H1 (cell line): ENCODE results near the gene KCNMA1. TPM values are rescaled to one million over a fixed set of nuclear protein-coding genes. Genes with fewer than 3 reads are reported as not detected.

Experiments used
- CTCF ChIA-PET: fragments of 300-600 bp; sonication (Branson Sonifier 250); formaldehyde crosslinking; loops from one replicate; lab custom pipeline; 2021; ENCODE audit not compliant: partially characterized antibody; lab: Charles Lee
- POLR2A ChIA-PET: fragments of 300-600 bp; sonication (Branson Sonifier 250); formaldehyde crosslinking; loops from one replicate; lab custom pipeline; 2021; ENCODE audit warnings: inconsistent platforms; ENCODE audit not compliant: partially characterized antibody; lab: Charles Lee
- DNase-seq, 2 experiments: peaks; one replicate each; pipeline versions ENCODE4 v3.0.0 to v3.0.0-alpha.2; 2010 to 2022; ENCODE audit warnings: low spot score in 2 of 2, low read depth in 1 of 2, mixed read lengths in 1 of 2
- FAIRE-seq: peaks from 2 replicates; lab custom pipeline; 2011; peaks lifted over from hg19 to GRCh38; lab: Jason Lieb, UNC
- H2AFZ ChIP-seq: 2 replicates; pipeline ENCODE4 v1.8.1; 2012; ENCODE audit warnings: low read length, inconsistent platforms
- H2AK5ac ChIP-seq: 2 replicates; pipeline ENCODE4 v1.6.1; 2013; ENCODE audit warnings: low read depth, low read length
- H2BK120ac ChIP-seq: replicated peaks from 2 replicates; pipeline ENCODE3; 2013; ENCODE audit warnings: low read depth, low read length, inconsistent platforms
- H2BK12ac ChIP-seq: 2 replicates; pipeline ENCODE4 v1.6.1; 2013; ENCODE audit warnings: low read depth, low read length
- H2BK15ac ChIP-seq: 2 replicates; pipeline ENCODE4 v1.6.1; 2013; ENCODE audit warnings: low read length
- H2BK20ac ChIP-seq: 2 replicates; pipeline ENCODE4 v1.6.1; 2013; ENCODE audit warnings: low read length
- H2BK5ac ChIP-seq: 2 replicates; pipeline ENCODE4 v1.6.1; 2013; ENCODE audit warnings: low read depth, low read length
- H3K14ac ChIP-seq: 2 replicates; pipeline ENCODE4 v1.6.1; 2013; ENCODE audit warnings: inconsistent platforms; ENCODE audit not compliant: insufficient read length
- H3K18ac ChIP-seq: 2 replicates; pipeline ENCODE4 v1.6.1; 2013; ENCODE audit warnings: low read length; ENCODE audit errors: extremely low read depth
- H3K23ac ChIP-seq: 2 replicates; pipeline ENCODE4 v1.6.1; 2013; ENCODE audit warnings: inconsistent platforms; ENCODE audit not compliant: insufficient read length
- H3K23me2 ChIP-seq: 2 replicates; pipeline ENCODE4 v1.6.1; 2013; ENCODE audit warnings: low read depth, low read length
- H3K27ac ChIP-seq: 2 replicates; pipeline ENCODE4 v1.6.1; 2011; ENCODE audit warnings: low read depth, low read length, inconsistent platforms
- H3K27me3 ChIP-seq, 4 experiments: replicated peaks in 1 of 4; 1 replicate in 1 of 4; 2 replicates in 3 of 4; pipeline versions ENCODE4 v1.6.1 to v1.8.1; 2011 to 2013; ENCODE audit warnings: low read length in 3 of 4, mild to moderate bottlenecking in 3 of 4, inconsistent platforms in 2 of 4, mixed read lengths in 2 of 4, moderate library complexity in 1 of 4; ENCODE audit not compliant: control insufficient read depth in 3 of 4, insufficient read depth in 3 of 4; ENCODE audit errors: extremely low read depth in 1 of 4
- H3K36me3 ChIP-seq, 4 experiments: 2 replicates each; pipeline versions ENCODE4 v1.6.1 to v1.8.1; 2011 to 2013; ENCODE audit warnings: mild to moderate bottlenecking in 4 of 4, low read length in 3 of 4, moderate library complexity in 2 of 4, control low read depth in 1 of 4, inconsistent platforms in 1 of 4; ENCODE audit not compliant: insufficient read depth in 4 of 4, control insufficient read depth in 2 of 4
- H3K4ac ChIP-seq: replicated peaks from 2 replicates; pipeline ENCODE3; 2013; ENCODE audit warnings: low read length, low read depth, mixed read lengths, inconsistent platforms; ENCODE audit not compliant: insufficient read length
- H3K4me1 ChIP-seq, 4 experiments: replicated peaks in 1 of 4; 1 replicate in 1 of 4; 2 replicates in 3 of 4; pipeline versions ENCODE4 v1.6.1 to v1.8.1; 2011 to 2013; ENCODE audit warnings: low read length in 3 of 4, inconsistent platforms in 2 of 4, mixed read lengths in 1 of 4; ENCODE audit not compliant: insufficient read depth in 4 of 4, control insufficient read depth in 3 of 4
- H3K4me2 ChIP-seq, 2 experiments: 2 replicates each; pipeline versions ENCODE4 v1.6.1 to v1.8.1; 2011 to 2013; ENCODE audit warnings: low read depth in 2 of 2, low read length in 2 of 2, control low read depth in 1 of 2, inconsistent platforms in 1 of 2, mild to moderate bottlenecking in 1 of 2; ENCODE audit not compliant: insufficient read depth in 1 of 2
- H3K4me3 ChIP-seq, 4 experiments: fragments of 200-600, 300-600 bp in 1 of 4; sonication (generic), shearing (Covaris generic), sonication (Bioruptor Twin) in 1 of 4; 2 replicates each; pipeline versions ENCODE4 v1.5.1 to v1.8.1; 2011 to 2016; ENCODE audit warnings: low read length in 4 of 4, low read depth in 3 of 4, control low read depth in 2 of 4, inconsistent platforms in 2 of 4, mild to moderate bottlenecking in 2 of 4, mixed read lengths in 1 of 4, moderate library complexity in 1 of 4; ENCODE audit not compliant: insufficient read depth in 2 of 4; ENCODE audit errors: extremely low read depth in 1 of 4
- H3K56ac ChIP-seq: replicated peaks from 2 replicates; pipeline ENCODE3; 2013; ENCODE audit warnings: low read depth, mild to moderate bottlenecking, mixed read lengths, low read length, inconsistent platforms; ENCODE audit not compliant: insufficient read length
- H3K79me1 ChIP-seq: 2 replicates; pipeline ENCODE4 v1.6.1; 2013; ENCODE audit warnings: low read depth, low read length, control low read depth
- H3K79me2 ChIP-seq, 2 experiments: 2 replicates each; pipeline versions ENCODE4 v1.6.1 to v1.8.1; 2012 to 2013; ENCODE audit warnings: low read length in 2 of 2, mild to moderate bottlenecking in 2 of 2, inconsistent platforms in 1 of 2; ENCODE audit not compliant: insufficient read depth in 2 of 2, control insufficient read depth in 1 of 2
- H3K9ac ChIP-seq, 4 experiments: replicated peaks in 1 of 4; 1 replicate in 1 of 4; 2 replicates in 3 of 4; pipeline versions ENCODE4 v1.6.1 to v1.8.1; 2011 to 2013; ENCODE audit warnings: low read depth in 3 of 4, low read length in 3 of 4, control low read depth in 2 of 4, mild to moderate bottlenecking in 2 of 4, moderate library complexity in 2 of 4, inconsistent platforms in 1 of 4; ENCODE audit errors: extremely low read depth in 1 of 4
- H3K9me3 ChIP-seq, 2 experiments: 2 replicates each; pipeline versions ENCODE4 v1.6.1 to v1.8.1; 2012 to 2013; ENCODE audit warnings: mild to moderate bottlenecking in 2 of 2, moderate library complexity in 2 of 2, control low read depth in 1 of 2, inconsistent platforms in 1 of 2, low read depth in 1 of 2, low read length in 1 of 2, mixed read lengths in 1 of 2; ENCODE audit not compliant: insufficient read depth in 2 of 2
- H4K20me1 ChIP-seq, 2 experiments: replicated peaks in 1 of 2; 2 replicates each; pipeline versions ENCODE3 to v1.8.1; 2011 to 2013; ENCODE audit warnings: inconsistent platforms in 2 of 2, low read length in 2 of 2, mild to moderate bottlenecking in 1 of 2; ENCODE audit not compliant: insufficient read depth in 2 of 2, control insufficient read depth in 1 of 2
- H4K5ac ChIP-seq: 2 replicates; pipeline ENCODE4 v1.6.1; 2013; ENCODE audit warnings: low read length, low read depth, mixed read lengths, inconsistent platforms; ENCODE audit not compliant: insufficient read length
- H4K8ac ChIP-seq: 2 replicates; pipeline ENCODE4 v1.8.0; 2013; ENCODE audit warnings: mild to moderate bottlenecking, moderate library complexity, low read length, inconsistent platforms; ENCODE audit not compliant: insufficient read depth; ENCODE audit errors: extremely low read depth
- H4K91ac ChIP-seq: replicated peaks from 2 replicates; pipeline ENCODE3; 2013; ENCODE audit warnings: low read length, mixed read lengths, inconsistent platforms; ENCODE audit not compliant: insufficient read length
- BCL11A ChIP-seq, 2 experiments: IDR thresholded peaks; one replicate each; pipeline ENCODE4 v1.6.1; 2011; ENCODE audit warnings: low read depth in 2 of 2, low read length in 2 of 2, mild to moderate bottlenecking in 2 of 2
- EGR1 ChIP-seq: IDR thresholded peaks from 2 replicates; pipeline ENCODE4 v1.6.1; 2011; ENCODE audit warnings: low read depth, low read length, borderline replicate concordance
- KDM4A ChIP-seq: IDR thresholded peaks from one replicate; pipeline ENCODE4 v1.7.1; 2012; ENCODE audit warnings: low read depth, mild to moderate bottlenecking, moderate library complexity, low read length, inconsistent platforms; ENCODE audit not compliant: severe bottlenecking
- KDM5A ChIP-seq: fragments of 200-600 bp; IDR thresholded peaks from 2 replicates; pipeline ENCODE4 v1.7.1; 2012; ENCODE audit warnings: mild to moderate bottlenecking, low read length, inconsistent platforms, mixed read lengths
- NANOG ChIP-seq: IDR thresholded peaks from 2 replicates; pipeline ENCODE4 v1.6.1; 2011; ENCODE audit warnings: low read length, low read depth, mild to moderate bottlenecking, inconsistent platforms; ENCODE audit not compliant: insufficient read depth, poor library complexity, severe bottlenecking
- RNF2 ChIP-seq: fragments of 200-900, 300-1000 bp; sonication (generic); IDR thresholded peaks from 2 replicates; pipeline ENCODE4 v1.7.1; 2016; ENCODE audit warnings: borderline replicate concordance, low read depth, mild to moderate bottlenecking, antibody characterized with exemption, low read length; ENCODE audit not compliant: poor library complexity, severe bottlenecking; ENCODE audit errors: missing control alignments
- WGBS, 2 experiments: shearing (Covaris generic) in 1 of 2; methylation state at CpG; one replicate each; pipeline versions ENCODE4 v1.1.6 to v1.1.7; 2013 to 2015; ENCODE audit warnings: low lambda C conversion rate in 2 of 2, mixed read lengths in 2 of 2, inconsistent platforms in 1 of 2, low coverage in 1 of 2, missing lambda C conversion rate in 1 of 2; ENCODE audit not compliant: insufficient replicate concordance in 2 of 2, insufficient coverage in 1 of 2, insufficient read length in 1 of 2; ENCODE audit errors: extremely low coverage in 1 of 2, missing lambda C conversion rate in 1 of 2; 5-methylcytosine and 5-hydroxymethylcytosine counted together
- polyA plus RNA-seq, 7 experiments: library from polyadenylated mRNA; depleted of rRNA in 3 of 7; stranded (reverse) in 5 of 7; unstranded in 2 of 7; fragments of >200 nt in 5 of 7; fragments of 200-250 nt in 2 of 7; gene quantifications; 1 replicate in 5 of 7; 2 replicates in 1 of 7; 4 replicates in 1 of 7; pipeline versions ENCODE4 v1.2.1 to v1.2.3, GENCODE V29; 2011 to 2013; ENCODE audit warnings: missing spikeins in 2 of 7, mixed read lengths in 2 of 7
- total RNA-seq: library from RNA; stranded (reverse); fragmentation: NEBNext Ultra II Directional; extraction: Animal tissue kit (Norgen Biotek cat#: 25700); gene quantifications from 2 replicates; pipeline ENCODE4 v1.2.1, GENCODE V29; 2021

KCNMA1 gene
- total and polyA plus RNA-seq, 2 of the 8 experiments (the other 6 are each of a cell fraction or from before 2014, with no cell fraction given), result 10.2 to 11.1 TPM

GRCh38 chr10:77116904-77117303, 520.7 kb downstream of the KCNMA1 start:
- Histone ChIP-seq H4K5ac (no peak overlapping the region), H2BK20ac (no peak overlapping the region), H3K36me3 (no peaks in the 10 kb centered on the region), H2BK120ac (no peak overlapping the region), H3K18ac (no peak overlapping the region), H3K79me1 (no peaks in the 10 kb centered on the region), H3K23ac (no peak overlapping the region), H3K79me2 (no peaks in the 10 kb centered on the region), H3K4ac (no peak overlapping the region), H2AFZ (no peak overlapping the region), H2BK12ac (no peak overlapping the region), H3K23me2 (0 out of 2 replicates have a peak, but pooled peaks cover 1% of the 10 kb centered on the region), H3K14ac (no peak overlapping the region), H3K4me1 (peaks cover 6 to 25% (median 16%) of the 10 kb centered on the region in 4 experiments; a peak in 6 of 7 replicates), H2BK5ac (no peak overlapping the region), H3K4me3 (no peak overlapping the region), H4K20me1 (no peaks in the 10 kb centered on the region), H3K4me2 (no peak overlapping the region), H3K9ac (no peak overlapping the region), H3K27me3 (no peaks in the 10 kb centered on the region; a peak in 1 of 7 replicates), H2BK15ac (no peak overlapping the region), H3K9me3 (no peaks in the 10 kb centered on the region), H2AK5ac (no peak overlapping the region), H4K8ac (no peak overlapping the region), H3K27ac (no peak overlapping the region), H4K91ac (no peak overlapping the region), H3K56ac (no peak overlapping the region)
- no peak for DNase-seq
- FAIRE-seq, result no peak
- TF ChIP-seq EGR1 (no peak), RNF2 (no peak), KDM5A (no peak), NANOG (no peak), KDM4A (no peak), BCL11A (IDR thresholded peaks at IDR 0.05; ENCODE audit: low read depth in 2 of 2, low read length in 2 of 2) (no peak)
- POLR2A ChIA-PET, result no interaction called here
- 89% methylated on average over 2 of the region's 2 CpGs; no CpG with 5 or more reads in 1 of the 2 experiments for whole genome bisulfite sequencing, 2 experiments
- CTCF ChIA-PET, result no interaction called here
